HFFc6 (cell line): ENCODE data around the gene FAM184B. TPM values are rescaled to one million over a fixed set of nuclear protein-coding genes. Genes with fewer than 3 reads are reported as not detected.

Source experiments
- DNase-seq: peaks from one replicate; pipeline ENCODE4 v3.0.0-alpha.2; 2018
- H3K27ac Mint-ChIP-seq: 2 replicates; pipeline ENCODE4 v1.8.0; 2020; ENCODE audit warnings: mild to moderate bottlenecking, mixed read lengths
- H3K27me3 Mint-ChIP-seq: 2 replicates; pipeline ENCODE4 v1.8.0; 2021; ENCODE audit warnings: mild to moderate bottlenecking, moderate library complexity, mixed read lengths; ENCODE audit not compliant: insufficient read depth
- H3K36me3 Mint-ChIP-seq: 2 replicates; pipeline ENCODE4 v1.8.0; 2021; ENCODE audit warnings: low read depth, mixed read lengths
- H3K4me1 Mint-ChIP-seq: 2 replicates; pipeline ENCODE4 v1.8.0; 2020; ENCODE audit warnings: low read depth, mixed read lengths
- H3K4me3 Mint-ChIP-seq: 2 replicates; pipeline ENCODE4 v1.8.0; 2020; ENCODE audit warnings: mild to moderate bottlenecking, moderate library complexity, mixed read lengths
- H3K9me3 Mint-ChIP-seq: 2 replicates; pipeline ENCODE4 v1.8.0; 2020; ENCODE audit warnings: mild to moderate bottlenecking, mixed read lengths
- total RNA-seq, 6 experiments: library from RNA; stranded (reverse); fragmentation: NEBNext Ultra II Directional; extraction: Animal tissue kit (Norgen Biotek cat#: 25700); gene quantifications; 2 replicates in 1 of 6; 3 replicates in 5 of 6; pipeline ENCODE4 v1.2.3, GENCODE V29; 2021
- TF ChIP-seq, protein P1 (sequence below): fragments of 200-600 bp; sonication (generic); IDR thresholded peaks from 2 replicates; pipeline ENCODE4 v1.5.0; 2021; ENCODE audit warnings: antibody characterized with exemption, mild to moderate bottlenecking

FAM184B gene
- total RNA-seq, 6 experiments from 2014 or later, result 0.02 to 0.05 TPM; not detected in 4

- DNase-seq, result peak; percentile 36
- TF ChIP-seq, protein P1, sequence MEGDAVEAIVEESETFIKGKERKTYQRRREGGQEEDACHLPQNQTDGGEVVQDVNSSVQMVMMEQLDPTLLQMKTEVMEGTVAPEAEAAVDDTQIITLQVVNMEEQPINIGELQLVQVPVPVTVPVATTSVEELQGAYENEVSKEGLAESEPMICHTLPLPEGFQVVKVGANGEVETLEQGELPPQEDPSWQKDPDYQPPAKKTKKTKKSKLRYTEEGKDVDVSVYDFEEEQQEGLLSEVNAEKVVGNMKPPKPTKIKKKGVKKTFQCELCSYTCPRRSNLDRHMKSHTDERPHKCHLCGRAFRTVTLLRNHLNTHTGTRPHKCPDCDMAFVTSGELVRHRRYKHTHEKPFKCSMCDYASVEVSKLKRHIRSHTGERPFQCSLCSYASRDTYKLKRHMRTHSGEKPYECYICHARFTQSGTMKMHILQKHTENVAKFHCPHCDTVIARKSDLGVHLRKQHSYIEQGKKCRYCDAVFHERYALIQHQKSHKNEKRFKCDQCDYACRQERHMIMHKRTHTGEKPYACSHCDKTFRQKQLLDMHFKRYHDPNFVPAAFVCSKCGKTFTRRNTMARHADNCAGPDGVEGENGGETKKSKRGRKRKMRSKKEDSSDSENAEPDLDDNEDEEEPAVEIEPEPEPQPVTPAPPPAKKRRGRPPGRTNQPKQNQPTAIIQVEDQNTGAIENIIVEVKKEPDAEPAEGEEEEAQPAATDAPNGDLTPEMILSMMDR, result no peak
- Mint-ChIP-seq H3K4me3 (peak overlapping the region; percentile 100), H3K27ac (peak overlapping the region; percentile 57), H3K27me3 (no peaks in the 10 kb centered on the region; the same call in 1 of the 2 replicates), H3K36me3 (peaks cover 43% of the 10 kb centered on the region; the same call in 1 of the 2 replicates), H3K4me1 (peaks cover 49% of the 10 kb centered on the region), H3K9me3 (no peaks in the 10 kb centered on the region)
Measured at GRCh38 chr4:17807446-17807845, 26.0 kb upstream of the FAM184B start.

GRCh38 chr4:17805580-17806155 lies 24.2 kb upstream of the FAM184B start:
- no peak overlapping the region for H3K27ac Mint-ChIP-seq
- no peak overlapping the region for H3K4me3 Mint-ChIP-seq
- H3K9me3 Mint-ChIP-seq, result no peaks in the 10 kb centered on the region
- TF ChIP-seq, protein P1, result no peak
- no peaks in the 10 kb centered on the region for H3K27me3 Mint-ChIP-seq
- H3K36me3 Mint-ChIP-seq, result peaks cover 45% of the 10 kb centered on the region
- no peak for DNase-seq
- H3K4me1 Mint-ChIP-seq, result peaks cover 38% of the 10 kb centered on the region

DNA sequence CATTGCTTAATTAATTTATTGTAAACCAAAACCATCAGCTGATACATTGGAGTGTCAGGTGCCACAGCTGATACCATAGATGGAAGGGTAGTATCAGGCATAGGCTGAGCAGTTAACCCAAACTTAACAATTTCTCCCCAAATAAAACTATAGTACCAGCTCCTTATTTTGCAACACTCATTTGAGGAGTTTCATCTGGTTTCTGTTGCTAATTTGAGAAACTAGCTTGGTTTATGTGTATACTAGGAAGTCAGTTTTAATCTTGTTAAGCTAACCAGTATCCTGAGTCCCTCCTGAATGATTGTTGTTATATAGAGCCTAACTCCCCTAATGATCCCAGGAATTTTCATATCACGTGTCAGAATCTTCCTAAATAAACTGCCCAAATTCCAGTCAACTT lies 16.4 kb upstream of the FAM184B start:
- TF ChIP-seq, protein P1, result no peak
- Mint-ChIP-seq H3K36me3 (peaks cover 18% of the 10 kb centered on the region), H3K9me3 (no peaks in the 10 kb centered on the region), H3K27me3 (no peaks in the 10 kb centered on the region; the same call in 1 of the 2 replicates), H3K4me1 (no peaks in the 10 kb centered on the region), H3K27ac (no peak overlapping the region), H3K4me3 (no peak overlapping the region)
- DNase-seq, result no peak

- TF ChIP-seq, protein P1, result no peak
- no peaks in the 10 kb centered on the region; the same call in 1 of the 2 replicates for H3K27me3 Mint-ChIP-seq
Measured at GRCh38 chr4:17794730-17795129, 13.3 kb upstream of the FAM184B start.

DNA sequence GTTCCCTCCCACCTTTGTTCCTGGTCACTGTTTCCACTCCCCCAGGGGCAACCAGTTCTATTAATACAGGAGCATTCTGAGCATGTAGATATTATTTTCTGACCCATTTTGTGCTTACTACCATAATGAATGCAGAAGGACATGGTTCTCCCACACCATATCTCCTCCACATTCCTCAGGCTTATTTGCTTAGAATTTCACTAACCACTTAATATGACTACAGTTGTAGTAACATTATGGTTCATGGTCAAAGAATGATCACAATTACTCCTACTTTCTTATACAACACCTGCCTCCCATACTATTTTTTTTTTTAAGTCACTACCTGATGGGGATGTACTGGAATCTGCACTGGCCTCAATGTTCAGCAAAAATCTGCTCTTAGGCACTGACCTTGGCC lies 7.5 kb upstream of the FAM184B start:
- DNase-seq, result no peak
- Mint-ChIP-seq H3K4me1 (peaks cover 34% of the 10 kb centered on the region), H3K36me3 (peaks cover 3% of the 10 kb centered on the region; the same call in 1 of the 2 replicates), H3K27me3 (no peaks in the 10 kb centered on the region; the same call in 1 of the 2 replicates), H3K9me3 (no peaks in the 10 kb centered on the region), H3K4me3 (no peak overlapping the region), H3K27ac (no peak overlapping the region)
- TF ChIP-seq, protein P1, result no peak

More at GRCh38 chr4:17794730-17795129, 13.3 kb upstream of the FAM184B start:
- no peak for DNase-seq
- Mint-ChIP-seq H3K4me3 (no peak overlapping the region), H3K4me1 (peaks cover under 1% of the 10 kb centered on the region; the same call in 1 of the 2 replicates), H3K27ac (no peak overlapping the region), H3K9me3 (no peaks in the 10 kb centered on the region), H3K36me3 (peaks cover 8% of the 10 kb centered on the region; the same call in 1 of the 2 replicates)
